Transverse colon (tissue), 4 donors: ENCODE results near the gene CACNA2D2.

Experiments used
- CTCF ChIP-seq, 5 experiments: fragments of 200-600 bp in 3 of 5; fragments of 450-650 bp in 2 of 5; sonication (generic) in 3 of 5; IDR thresholded peaks; 1 replicate in 2 of 5; 2 replicates in 3 of 5; pipeline ENCODE4 v1.5.1; 2016 to 2017; ENCODE audit warnings: antibody characterized with exemption in 5 of 5, inconsistent platforms in 3 of 5, mild to moderate bottlenecking in 2 of 5, moderate library complexity in 1 of 5
- EP300 ChIP-seq: sonication (generic); formaldehyde crosslinking; IDR thresholded peaks from one replicate; pipeline ENCODE4 v1.6.1; 2017; ENCODE audit warnings: antibody characterized with exemption, low read depth
- POLR2A ChIP-seq: fragments of 450-650 bp; IDR thresholded peaks from one replicate; pipeline ENCODE4 v1.6.1; 2016; ENCODE audit warnings: antibody characterized with exemption, mild to moderate bottlenecking, moderate library complexity
- POLR2AphosphoS5 ChIP-seq, 3 donors: sonication (generic); formaldehyde crosslinking; IDR thresholded peaks; one replicate each; pipeline ENCODE4 v1.6.1; 2016; ENCODE audit warnings: antibody characterized with exemption in 3 of 3

DNA sequence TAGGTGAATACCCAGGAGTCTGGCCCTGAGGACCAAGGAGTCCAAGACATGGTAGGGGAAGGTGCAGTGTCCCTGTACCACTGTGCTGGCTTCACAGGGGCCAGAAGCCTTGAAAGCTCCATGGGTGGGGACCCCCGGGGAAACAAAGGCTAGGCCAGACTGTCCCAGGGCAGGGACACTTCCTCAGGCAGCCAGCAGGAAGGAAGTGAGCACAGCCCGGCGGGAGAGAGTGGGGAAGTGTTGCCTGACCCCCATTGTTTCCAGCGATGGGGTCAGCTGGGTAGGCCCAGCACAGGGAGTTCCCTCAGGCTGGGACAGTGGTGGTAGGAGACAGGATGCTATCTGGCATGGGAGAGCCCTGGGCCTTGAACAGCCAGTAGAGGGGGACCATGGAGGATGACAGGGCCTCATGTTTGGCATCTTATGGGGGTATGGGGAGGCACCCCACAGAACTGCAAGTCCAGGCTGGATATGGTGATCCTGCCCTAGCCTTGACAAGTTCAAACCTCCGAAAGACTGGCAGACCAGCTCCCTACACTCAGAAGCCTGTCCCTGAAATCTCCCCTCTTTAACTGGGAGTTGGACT, 179.7 kb downstream of the CACNA2D2 start:
- TF ChIP-seq CTCF (IDR thresholded peaks at IDR 0.05) = no peak
- TF ChIP-seq POLR2AphosphoS5 (IDR thresholded peaks at IDR 0.05) = peak in 1 of 3 donors; percentile 45
- TF ChIP-seq POLR2A = no peak
- TF ChIP-seq EP300 = no peak
